Endodermal cell (in vitro differentiated cells): ENCODE measurements around the gene F7. TPM values are rescaled to one million over a fixed set of nuclear protein-coding genes. Genes with fewer than 3 reads are reported as not detected.

ENCODE experiments used
- DNase-seq: peaks from one replicate; pipeline ENCODE4 v3.0.0-alpha.2; 2017
- H3K27ac ChIP-seq: 2 replicates; pipeline ENCODE4 v1.5.1; 2013; ENCODE audit warnings: mild to moderate bottlenecking, low read depth, low read length, moderate library complexity
- H3K27me3 ChIP-seq: 2 replicates; pipeline ENCODE4 v1.6.1; 2013; ENCODE audit warnings: mild to moderate bottlenecking, low read length, moderate library complexity; ENCODE audit not compliant: insufficient read depth, control insufficient read depth, poor library complexity, severe bottlenecking
- H3K36me3 ChIP-seq: 2 replicates; pipeline ENCODE4 v1.7.0; 2013; ENCODE audit warnings: mild to moderate bottlenecking, low read length, moderate library complexity; ENCODE audit not compliant: control insufficient read depth, insufficient read depth
- H3K4me1 ChIP-seq: one replicate; pipeline ENCODE4 v1.7.0; 2013; ENCODE audit warnings: low read length; ENCODE audit not compliant: control insufficient read depth, insufficient read depth
- H3K4me3 ChIP-seq: 2 replicates; pipeline ENCODE4 v1.5.1; 2013; ENCODE audit warnings: mild to moderate bottlenecking, low read length, moderate library complexity
- H3K9ac ChIP-seq: 2 replicates; pipeline ENCODE4 v1.6.1; 2013; ENCODE audit warnings: mild to moderate bottlenecking, low read length, moderate library complexity; ENCODE audit not compliant: poor library complexity, severe bottlenecking; ENCODE audit errors: extremely low read depth
- H3K9me3 ChIP-seq: 2 replicates; pipeline ENCODE4 v1.6.1; 2013; ENCODE audit warnings: mild to moderate bottlenecking, low read length, moderate library complexity; ENCODE audit not compliant: control insufficient read depth
- H3K27ac Mint-ChIP-seq: 2 replicates; pipeline ENCODE4 v1.8.0; 2020; ENCODE audit warnings: mixed read lengths
- H3K27me3 Mint-ChIP-seq: 2 replicates; pipeline ENCODE4 v1.8.0; 2021; ENCODE audit warnings: mild to moderate bottlenecking, mixed read lengths; ENCODE audit not compliant: insufficient read depth
- H3K36me3 Mint-ChIP-seq: 2 replicates; pipeline ENCODE4 v1.8.0; 2020; ENCODE audit warnings: low read depth, mixed read lengths
- H3K4me1 Mint-ChIP-seq: 2 replicates; pipeline ENCODE4 v1.8.0; 2020; ENCODE audit warnings: mixed read lengths
- H3K4me3 Mint-ChIP-seq: 2 replicates; pipeline ENCODE4 v1.8.0; 2020; ENCODE audit warnings: mild to moderate bottlenecking, moderate library complexity, mixed read lengths
- H3K9me3 Mint-ChIP-seq: 2 replicates; pipeline ENCODE4 v1.8.0; 2020; ENCODE audit warnings: mild to moderate bottlenecking, mixed read lengths
- WGBS, 2 experiments: methylation state at CpG; one replicate each; pipeline versions ENCODE4 v1.1.5 to v1.1.7; 2013; ENCODE audit warnings: missing lambda C conversion rate in 2 of 2, mixed read lengths in 1 of 2; ENCODE audit not compliant: insufficient coverage in 1 of 2, insufficient read length in 1 of 2; 5-methylcytosine and 5-hydroxymethylcytosine counted together
- total RNA-seq, 2 donors: library from RNA; stranded (reverse); fragmentation: NEBNext Ultra II Directional in 1 of 2; extraction: Animal tissue kit (Norgen Biotek cat#: 25700) in 1 of 2; gene quantifications; 2 replicates in 1 of 2; 3 replicates in 1 of 2; pipeline ENCODE4 v1.2.1, GENCODE V29; 2021
- TF ChIP-seq, protein P1 (sequence below): fragments of 200-600 bp; sonication (generic); conservative IDR thresholded peaks from 2 replicates; pipeline ENCODE4 v1.5.0; 2021; ENCODE audit warnings: antibody characterized with exemption, mild to moderate bottlenecking

F7 gene
- total RNA-seq, 2 donors from 2014 or later, result 4.7 to 6.4 TPM

- H3K4me3 Mint-ChIP-seq, result no peak overlapping the region
- 76 to 93% methylated on average over 6 to 14 of the region's 14 CpGs for WGBS, 2 experiments
- H3K27me3 Mint-ChIP-seq, result peaks cover 2% of the 10 kb centered on the region
These were observed 11.2 kb upstream of the F7 start for GRCh38 chr13:113094410-113094800.

DNA sequence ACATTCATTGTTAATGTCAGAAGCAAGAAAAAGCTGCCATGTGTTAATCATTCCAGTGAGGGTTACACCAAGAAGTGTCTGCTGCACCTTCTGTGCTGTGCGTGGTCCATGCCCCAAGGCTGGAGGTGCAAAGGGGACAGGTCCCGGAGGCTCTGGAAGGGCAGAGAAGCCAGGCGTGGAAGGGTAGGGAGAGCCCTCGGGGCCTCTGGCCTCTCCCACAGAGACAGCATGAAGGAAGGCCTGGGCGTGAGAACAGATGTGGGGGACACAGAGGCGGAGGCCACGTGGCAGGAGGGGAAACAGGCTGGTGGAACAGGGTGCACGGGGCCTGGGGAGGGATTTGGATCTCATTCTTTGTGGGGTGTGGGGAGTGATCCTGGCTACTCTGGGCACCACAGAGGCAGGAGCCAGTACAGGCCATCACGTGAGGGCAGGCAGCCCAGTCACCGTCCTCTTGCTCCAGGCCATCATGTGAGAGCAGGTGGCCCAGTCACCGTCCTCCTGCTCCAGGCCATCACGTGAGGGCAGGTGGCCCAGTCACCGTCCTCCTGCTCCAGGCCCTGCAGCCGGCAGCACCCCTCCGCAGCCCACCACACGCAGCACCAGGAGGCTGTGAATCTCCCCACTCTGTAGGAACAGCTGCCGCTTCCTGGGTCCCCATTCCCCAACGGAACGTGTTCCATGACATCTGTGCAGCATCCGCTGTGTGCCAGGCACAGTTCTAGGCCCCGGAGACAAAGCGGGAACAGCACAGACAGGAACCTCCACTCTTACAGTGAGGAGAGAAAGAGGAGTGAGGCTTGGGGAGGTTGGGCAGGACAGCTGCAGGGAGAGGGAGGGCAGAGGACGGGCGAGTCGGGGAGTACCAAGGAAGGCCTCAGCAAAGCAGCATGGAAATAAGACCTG lies 10.2 kb upstream of the F7 start:
- H3K4me1 Mint-ChIP-seq, result peaks cover 3% of the 10 kb centered on the region
- no peak overlapping the region for H3K27ac Mint-ChIP-seq

More at GRCh38 chr13:113094410-113094800, 11.2 kb upstream of the F7 start:
- Mint-ChIP-seq H3K4me1 (peaks cover 8% of the 10 kb centered on the region), H3K27ac (no peak overlapping the region), H3K36me3 (peaks cover 13% of the 10 kb centered on the region), H3K9me3 (no peaks in the 10 kb centered on the region)
- TF ChIP-seq, protein P1, sequence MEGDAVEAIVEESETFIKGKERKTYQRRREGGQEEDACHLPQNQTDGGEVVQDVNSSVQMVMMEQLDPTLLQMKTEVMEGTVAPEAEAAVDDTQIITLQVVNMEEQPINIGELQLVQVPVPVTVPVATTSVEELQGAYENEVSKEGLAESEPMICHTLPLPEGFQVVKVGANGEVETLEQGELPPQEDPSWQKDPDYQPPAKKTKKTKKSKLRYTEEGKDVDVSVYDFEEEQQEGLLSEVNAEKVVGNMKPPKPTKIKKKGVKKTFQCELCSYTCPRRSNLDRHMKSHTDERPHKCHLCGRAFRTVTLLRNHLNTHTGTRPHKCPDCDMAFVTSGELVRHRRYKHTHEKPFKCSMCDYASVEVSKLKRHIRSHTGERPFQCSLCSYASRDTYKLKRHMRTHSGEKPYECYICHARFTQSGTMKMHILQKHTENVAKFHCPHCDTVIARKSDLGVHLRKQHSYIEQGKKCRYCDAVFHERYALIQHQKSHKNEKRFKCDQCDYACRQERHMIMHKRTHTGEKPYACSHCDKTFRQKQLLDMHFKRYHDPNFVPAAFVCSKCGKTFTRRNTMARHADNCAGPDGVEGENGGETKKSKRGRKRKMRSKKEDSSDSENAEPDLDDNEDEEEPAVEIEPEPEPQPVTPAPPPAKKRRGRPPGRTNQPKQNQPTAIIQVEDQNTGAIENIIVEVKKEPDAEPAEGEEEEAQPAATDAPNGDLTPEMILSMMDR, result no peak
- H3K27me3 ChIP-seq, result no peaks in the 10 kb centered on the region
- H3K36me3 ChIP-seq, result no peaks in the 10 kb centered on the region
- H3K9ac ChIP-seq, result no peak overlapping the region
- no peaks in the 10 kb centered on the region for H3K9me3 ChIP-seq
- H3K27ac ChIP-seq, result no peak overlapping the region
- no peak for DNase-seq
- no peaks in the 10 kb centered on the region for H3K4me1 ChIP-seq
- no peak overlapping the region for H3K4me3 ChIP-seq

GRCh38 chr13:113096052-113096744 lies 9.4 kb upstream of the F7 start:
- TF ChIP-seq, protein P1, result no peak
- Histone ChIP-seq H3K4me3 (no peak overlapping the region), H3K36me3 (no peaks in the 10 kb centered on the region), H3K27me3 (no peaks in the 10 kb centered on the region), H3K27ac (no peak overlapping the region), H3K4me1 (no peaks in the 10 kb centered on the region), H3K9me3 (no peaks in the 10 kb centered on the region), H3K9ac (no peak overlapping the region)
- Mint-ChIP-seq H3K27me3 (no peaks in the 10 kb centered on the region), H3K27ac (no peak overlapping the region), H3K9me3 (peaks cover 2% of the 10 kb centered on the region), H3K4me1 (no peaks in the 10 kb centered on the region), H3K4me3 (no peak overlapping the region), H3K36me3 (peaks cover 5% of the 10 kb centered on the region)
- 95 to 98% methylated on average over 49 to 61 of the region's 61 CpGs for WGBS, 2 experiments
- DNase-seq, result no peak

More for the DNA sequence above, 10.2 kb upstream of the F7 start:
- Histone ChIP-seq H3K27me3 (no peaks in the 10 kb centered on the region), H3K36me3 (no peaks in the 10 kb centered on the region), H3K9me3 (no peaks in the 10 kb centered on the region), H3K4me3 (no peak overlapping the region), H3K4me1 (no peaks in the 10 kb centered on the region), H3K27ac (no peak overlapping the region), H3K9ac (no peak overlapping the region)
- DNase-seq, result no peak
- Mint-ChIP-seq H3K27me3 (peaks cover 2% of the 10 kb centered on the region), H3K9me3 (no peaks in the 10 kb centered on the region), H3K4me3 (no peak overlapping the region), H3K36me3 (peaks cover 10% of the 10 kb centered on the region)
- TF ChIP-seq, protein P1, result no peak
- WGBS, 2 experiments, result 90 to 94% methylated on average over 15 to 25 of the region's 25 CpGs
